NAMALWA (cell line): ENCODE data around the gene ATRNL1.

ENCODE experiments used
- DNase-seq: peaks from one replicate; pipeline ENCODE4 v3.0.0-alpha.2; 2015; ENCODE audit warnings: low spot score

ATRNL1 gene

DNA sequence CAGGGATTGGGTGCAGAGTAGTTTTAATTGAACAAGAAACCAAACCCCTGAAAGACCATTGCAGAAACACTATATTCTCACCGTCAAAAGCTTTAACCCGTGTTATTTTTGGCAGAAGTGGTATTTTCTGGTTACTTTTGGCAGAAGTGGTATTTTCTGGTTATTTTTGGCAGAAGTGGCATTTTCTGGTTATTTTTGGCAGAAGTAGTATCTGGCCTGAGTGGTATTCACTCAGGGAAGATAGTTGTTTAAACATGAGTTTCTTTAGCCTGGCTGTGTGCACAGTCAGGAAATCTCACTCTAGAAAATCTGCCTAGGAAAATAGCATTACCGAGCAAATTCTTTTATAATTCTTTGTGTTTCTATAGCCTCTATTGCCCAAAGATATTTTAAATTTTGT is 857.2 kb downstream of the ATRNL1 start:
- no peak for DNase-seq

DNA sequence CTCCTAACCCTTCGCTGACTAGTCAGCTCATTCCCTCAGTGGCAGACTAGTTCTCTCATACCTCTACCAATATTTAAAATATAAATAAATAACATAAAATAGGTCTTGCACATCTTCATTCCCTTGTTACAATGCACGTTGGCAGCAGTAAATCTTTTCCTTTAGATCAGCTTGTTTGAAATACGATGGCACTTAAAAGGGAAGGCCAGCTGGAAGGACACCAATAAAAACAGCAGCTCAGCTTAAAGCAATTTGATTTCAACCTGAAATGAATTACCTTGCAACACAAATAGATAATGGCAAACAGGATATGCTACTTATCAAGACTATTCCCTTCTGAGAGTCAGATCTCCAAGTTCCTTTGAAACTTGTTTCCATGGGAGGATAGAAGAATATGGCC is 858.1 kb downstream of the ATRNL1 start:
- DNase-seq, result no peak

DNA sequence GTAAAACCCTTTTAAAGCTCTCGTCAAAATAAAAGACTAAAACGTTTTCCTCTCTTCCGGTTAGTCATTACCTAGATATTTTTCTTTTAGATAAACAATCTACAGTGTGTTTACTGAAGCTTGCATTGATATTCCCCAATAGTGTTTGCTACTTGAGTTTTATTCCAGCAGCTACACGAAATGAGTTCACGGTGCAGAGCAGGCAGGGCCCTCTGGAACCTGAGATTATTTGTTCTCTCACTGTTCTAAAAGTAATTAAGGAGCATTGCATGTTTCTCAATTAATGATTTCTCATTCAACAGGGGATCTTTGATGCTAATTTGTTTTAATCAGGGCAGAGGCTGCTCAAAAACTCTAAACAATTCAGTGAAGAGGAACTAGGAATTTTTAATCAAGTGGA is 860.1 kb downstream of the ATRNL1 start:
- no peak for DNase-seq

DNA sequence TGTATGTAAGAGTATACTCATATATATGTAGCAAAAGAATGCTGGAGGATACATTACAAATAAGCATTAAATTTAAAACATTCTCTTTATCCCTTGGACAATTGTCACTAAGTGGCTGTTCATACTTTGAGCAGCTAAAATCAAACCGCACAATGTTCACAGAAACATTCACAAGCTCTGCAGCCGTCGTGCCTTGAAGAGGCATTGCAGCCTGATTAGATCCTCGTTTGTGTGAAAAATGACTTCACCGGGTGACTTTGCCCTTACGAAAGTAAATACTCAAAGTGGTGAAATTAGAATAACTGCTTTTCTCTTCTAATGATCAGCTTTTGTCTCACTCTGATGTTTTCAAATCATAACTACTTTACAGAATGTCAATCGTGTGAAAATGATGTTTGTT is 860.8 kb downstream of the ATRNL1 start:
- no peak for DNase-seq

DNA sequence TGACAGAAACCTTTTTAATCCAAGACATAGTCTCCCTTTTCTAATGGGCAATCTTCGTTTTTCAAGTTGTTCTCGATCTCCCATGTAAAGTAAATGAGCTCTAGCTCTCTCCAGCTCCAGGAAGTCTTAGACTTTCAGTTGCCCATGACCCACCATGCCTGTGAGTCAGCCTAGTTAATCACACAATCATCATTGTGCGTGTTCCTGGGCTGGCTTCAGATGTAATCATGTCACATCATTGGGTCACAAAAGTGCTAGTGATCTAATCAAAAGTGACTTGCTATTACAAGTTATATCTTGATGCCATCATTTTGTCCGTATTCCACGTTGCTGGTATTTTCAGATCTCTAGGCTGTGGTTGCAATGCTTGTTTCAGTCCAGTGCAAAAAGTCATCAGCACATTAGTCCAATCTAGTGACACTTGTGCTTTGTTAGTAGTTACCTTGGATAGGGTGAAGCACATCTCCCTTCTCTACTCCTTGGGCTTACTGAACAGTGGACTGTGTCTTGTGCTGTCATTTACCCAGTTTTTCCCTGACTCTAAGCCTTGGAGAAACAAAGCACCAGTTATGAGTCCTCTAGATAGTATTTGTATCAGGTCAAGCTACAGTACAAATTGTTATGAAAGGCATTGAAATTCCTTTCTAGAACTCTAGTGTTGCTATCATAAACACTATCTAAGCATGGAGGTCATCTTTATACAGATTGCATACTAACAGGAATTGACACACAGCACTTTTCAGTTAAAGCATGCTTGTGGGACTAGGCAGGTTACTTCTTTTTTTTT is 863.3 kb downstream of the ATRNL1 start:
- no peak for DNase-seq

DNA sequence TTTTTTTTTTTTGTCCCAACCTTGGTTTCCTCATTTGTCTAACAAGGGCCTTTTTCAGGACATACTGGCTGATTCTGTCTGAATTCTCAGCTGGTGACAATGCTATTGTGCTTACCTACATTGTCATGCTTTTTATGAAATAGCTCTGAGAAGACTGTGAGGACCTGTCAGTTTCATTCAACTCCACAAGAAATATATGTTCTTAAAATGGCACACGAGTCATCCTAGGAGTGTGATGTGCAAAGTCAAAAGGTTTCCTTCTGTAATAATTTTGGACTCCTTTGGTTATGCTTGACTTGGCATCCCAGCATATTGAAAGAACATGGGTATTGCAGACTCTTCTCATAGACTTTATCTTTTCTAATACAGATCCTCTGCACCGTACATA is 863.8 kb downstream of the ATRNL1 start:
- DNase-seq, result no peak

DNA sequence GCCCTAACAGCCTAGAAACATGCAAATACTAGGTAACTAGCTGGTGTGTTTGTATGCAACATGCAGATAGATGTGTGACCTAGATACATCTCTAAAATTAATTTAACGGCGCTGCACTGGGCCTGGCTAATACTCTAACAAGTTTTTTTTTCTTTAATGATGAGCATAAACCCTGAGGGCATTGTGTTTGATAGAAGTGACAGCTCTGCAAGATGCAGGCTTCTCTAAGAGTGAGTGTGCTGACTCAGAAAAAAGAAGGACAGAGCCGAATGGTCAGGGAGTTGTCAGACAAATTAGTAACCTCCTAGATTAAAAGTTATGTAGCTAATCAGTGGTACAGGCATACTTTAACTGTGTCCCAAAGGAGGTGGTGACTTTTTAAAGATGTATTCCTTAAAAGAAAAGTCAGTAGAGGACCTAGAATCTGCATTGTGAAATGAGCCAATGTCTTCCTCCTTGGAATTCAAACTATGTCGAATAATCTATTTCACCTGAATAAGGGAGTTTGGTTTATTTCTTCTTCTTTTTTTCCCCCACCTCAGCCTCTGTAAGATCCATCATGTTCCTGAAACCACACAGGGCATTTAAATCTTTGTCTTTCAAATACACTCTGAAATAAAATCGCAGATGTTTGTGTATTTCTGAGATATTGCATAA is 864.7 kb downstream of the ATRNL1 start:
- DNase-seq, result no peak

DNA sequence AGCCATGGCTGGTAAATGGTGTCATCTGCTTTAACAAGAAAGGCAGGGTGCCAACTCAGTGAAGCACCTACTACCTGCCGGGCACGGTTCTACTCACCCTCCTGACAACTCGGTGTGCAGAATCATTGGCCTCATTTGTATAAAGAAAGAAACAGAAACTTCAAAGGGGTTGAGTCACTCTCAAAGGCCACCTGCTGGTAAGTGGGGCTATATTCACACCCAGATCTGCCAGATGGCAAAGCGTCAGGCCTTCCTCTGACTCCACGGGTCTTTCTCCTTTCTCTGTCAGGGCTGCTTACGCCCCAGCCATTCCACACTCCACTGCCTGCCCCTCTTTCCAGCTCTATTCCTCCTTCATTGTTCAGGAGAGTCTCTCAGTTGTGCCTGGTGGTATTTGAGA is 870.7 kb downstream of the ATRNL1 start:
- peak; percentile 29 for DNase-seq

DNA sequence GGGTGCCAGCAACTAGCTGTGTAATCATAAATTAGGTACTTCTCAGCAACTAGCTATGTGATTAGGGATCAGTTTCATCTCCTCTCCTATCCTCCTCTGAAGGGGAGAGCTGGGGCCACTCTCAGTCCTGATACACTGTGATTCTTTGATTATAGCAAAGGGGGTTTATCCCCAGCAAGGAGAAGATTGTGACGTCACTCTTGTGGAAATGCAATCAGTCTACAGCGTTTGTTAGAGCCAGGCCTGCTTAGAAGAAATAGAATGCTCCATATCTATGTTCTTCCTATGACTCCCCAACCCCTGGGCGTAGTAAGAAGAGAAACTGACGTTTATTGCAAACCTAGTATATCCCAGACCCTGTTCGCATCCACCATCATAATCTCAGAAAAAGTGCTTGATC is 871.7 kb downstream of the ATRNL1 start:
- no peak for DNase-seq

DNA sequence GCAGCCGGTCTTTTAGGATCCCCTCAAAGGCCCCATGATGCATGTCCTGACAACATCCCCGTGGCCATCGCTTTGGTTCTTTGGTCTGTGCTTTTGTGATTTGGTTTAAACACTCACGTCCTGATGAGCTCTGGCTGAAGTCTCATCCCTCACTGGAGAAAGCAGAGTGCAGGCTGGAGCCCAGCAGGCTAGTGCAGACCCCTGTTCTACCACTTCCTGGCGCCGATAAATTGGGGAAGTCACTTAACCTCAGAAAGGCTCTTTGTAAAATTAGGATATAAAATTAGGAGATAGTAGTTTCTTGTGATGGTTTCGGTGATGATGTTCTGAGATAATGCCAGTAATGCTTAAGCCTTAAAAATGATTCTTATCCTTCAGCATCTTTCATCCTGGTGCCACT is 872.2 kb downstream of the ATRNL1 start:
- DNase-seq, result no peak

DNA sequence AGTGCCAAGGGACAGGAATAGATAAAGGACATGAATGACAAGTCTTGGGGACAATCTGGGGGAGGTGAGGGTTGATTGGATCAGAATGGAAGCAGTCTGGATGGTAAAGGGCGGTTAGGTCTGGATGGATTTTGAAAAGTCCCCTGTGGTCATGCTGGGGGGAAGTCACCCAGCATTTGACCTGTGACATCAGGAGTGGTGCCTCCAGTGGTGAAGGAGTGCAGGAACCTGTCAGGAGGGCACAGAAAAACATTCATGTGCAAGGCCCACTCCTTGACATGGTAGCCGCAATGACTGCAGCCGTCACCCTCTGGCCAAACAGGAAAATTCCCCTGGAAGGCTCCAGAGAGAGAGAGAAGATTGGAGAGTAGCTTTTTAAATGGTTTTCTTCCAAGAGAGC is 875.1 kb downstream of the ATRNL1 start:
- DNase-seq, result peak; percentile 9

DNA sequence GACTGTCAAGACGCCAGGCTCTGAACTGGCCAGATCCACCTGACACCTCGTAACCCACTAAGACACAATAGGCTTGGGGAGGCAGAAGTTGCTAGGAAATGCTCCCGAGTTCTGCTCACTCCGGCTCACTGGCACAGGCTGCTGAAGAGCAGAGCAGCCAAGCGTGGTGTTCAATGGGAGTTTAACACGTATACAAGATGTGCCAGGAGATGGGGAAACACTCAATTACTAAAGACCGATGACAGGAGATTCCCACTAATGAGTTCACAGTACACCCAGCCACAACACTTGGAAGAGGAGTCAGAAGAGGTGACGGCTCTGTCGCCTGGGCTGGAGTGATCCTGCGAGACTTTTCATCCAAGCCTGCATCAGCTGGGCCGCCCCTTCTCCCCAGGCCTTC is 876.4 kb downstream of the ATRNL1 start:
- DNase-seq, result no peak

DNA sequence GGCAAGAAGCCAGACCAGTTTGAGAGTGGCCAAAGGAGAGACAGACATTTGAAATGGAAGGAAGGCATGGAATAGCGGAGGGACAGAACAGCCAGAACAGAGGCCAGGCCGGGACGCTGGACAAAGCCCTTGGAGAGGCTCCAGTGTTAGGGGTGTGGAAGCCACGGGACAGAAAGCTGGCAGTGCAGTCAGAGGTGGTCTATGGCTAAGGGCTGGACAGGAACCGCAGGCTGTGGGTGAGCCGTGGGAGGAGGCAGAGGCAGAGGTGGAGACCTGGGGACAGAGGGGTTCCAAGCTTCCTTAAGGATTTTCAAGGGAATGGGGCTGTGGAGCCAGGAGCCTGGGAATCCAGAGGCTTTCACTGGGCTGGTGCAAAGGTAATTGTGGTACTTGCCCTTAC is 878.8 kb downstream of the ATRNL1 start:
- no peak for DNase-seq

DNA sequence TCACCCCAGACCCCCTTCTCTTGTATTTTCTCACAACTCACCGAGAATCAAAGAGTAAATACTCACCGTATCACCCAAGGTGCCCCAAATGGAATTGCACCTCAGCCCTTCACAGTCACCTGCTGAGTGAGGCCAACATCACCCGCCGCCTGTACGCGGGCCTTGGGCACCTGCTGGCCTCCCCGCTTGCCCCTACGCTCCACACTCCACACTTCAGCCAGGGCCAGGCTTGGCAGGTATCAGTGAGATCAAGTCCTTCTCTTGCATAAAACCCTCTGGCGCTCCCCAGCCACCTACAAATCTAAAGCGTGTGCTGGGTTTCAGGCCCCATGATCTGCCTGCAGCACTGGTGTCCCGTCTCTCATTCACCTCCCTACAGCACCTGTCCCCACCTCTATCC is 879.3 kb downstream of the ATRNL1 start:
- no peak for DNase-seq

DNA sequence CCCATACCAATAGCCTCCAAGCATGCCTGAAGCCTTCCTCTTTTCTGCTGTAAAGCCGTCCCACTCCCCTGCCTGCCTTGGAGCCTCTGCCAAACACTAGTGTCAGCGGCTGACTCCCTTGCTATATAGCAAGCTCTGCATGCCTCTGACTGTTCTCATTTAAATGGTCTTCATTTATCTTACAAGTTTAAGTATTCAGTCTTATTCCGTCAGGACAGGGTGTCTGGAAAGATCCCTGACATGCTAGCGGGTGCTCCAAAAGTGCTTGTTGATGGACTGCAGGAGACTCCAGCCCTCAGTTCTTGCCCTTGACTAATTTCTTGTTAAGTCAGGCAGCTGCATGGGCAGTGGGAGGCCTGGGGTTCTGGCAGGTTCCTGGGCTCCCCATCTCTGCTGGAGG is 881.2 kb downstream of the ATRNL1 start:
- no peak for DNase-seq

DNA sequence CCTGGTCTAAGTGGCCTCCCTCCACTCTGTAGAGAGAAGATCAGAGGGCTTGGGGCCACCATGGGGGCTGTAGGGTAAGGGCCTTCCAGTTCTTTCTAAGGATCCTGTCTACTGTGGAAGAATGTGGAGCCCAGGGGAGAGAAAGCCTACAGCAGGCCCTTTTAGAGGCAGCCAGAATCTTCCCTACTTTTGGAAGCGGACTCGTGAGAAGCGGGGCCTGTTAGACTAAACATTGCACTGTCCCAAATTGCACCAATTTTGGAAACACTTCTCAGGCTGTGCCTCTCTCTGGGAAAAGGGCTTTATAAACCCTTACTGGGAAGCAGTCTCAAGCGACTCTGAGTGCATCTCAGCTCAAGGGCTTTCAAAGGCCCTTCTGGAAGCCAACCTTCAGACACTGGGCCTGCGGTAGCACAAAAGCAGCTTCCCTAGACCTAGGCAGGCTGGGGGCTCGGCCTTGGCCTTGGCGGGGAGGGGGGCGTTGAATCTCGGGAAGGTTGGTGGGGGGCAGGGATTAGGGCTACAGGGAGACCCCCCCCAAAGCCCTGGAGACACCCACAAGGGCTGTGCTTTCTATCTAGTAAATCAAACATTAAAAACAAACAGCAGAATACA is 881.8 kb downstream of the ATRNL1 start:
- no peak for DNase-seq

DNA sequence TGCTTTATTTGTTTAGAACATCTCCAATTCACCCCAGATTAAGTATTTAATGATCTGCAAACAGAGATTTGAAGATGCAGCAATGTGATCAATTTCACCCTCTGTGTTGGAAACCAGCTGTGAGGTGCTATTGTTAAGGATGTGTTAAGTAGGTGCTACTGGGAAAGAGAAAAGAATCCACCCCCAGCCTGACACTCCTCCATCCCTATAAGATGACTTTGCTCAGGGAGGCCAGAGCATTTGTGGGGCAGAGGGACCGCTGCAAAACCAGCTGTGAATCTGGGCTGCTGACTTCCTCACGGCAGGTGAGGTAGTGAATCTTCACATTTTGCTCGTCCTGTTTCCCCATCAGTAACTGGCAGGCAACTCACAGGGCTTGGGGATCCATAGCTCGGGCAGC is 882.3 kb downstream of the ATRNL1 start:
- no peak for DNase-seq

DNA sequence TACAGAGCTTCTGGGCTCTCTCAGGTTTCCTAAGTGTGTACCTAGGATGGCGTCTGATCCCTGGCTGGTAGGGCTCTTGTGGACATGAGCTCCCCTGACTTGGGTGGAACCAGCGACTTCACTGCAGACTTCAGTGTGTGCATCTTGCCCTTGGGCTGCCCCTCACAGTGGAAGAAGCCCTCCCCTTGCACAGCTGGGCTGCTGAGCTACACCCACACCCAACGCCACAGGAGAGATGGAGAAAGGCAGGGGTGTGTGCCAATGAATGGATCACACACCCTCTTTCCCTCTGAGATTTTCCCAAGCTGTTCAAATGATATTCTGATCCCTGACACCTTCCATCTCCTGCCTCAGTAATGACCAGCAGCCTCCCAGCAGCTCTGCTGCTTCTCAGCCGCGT is 883.2 kb downstream of the ATRNL1 start:
- no peak for DNase-seq

DNA sequence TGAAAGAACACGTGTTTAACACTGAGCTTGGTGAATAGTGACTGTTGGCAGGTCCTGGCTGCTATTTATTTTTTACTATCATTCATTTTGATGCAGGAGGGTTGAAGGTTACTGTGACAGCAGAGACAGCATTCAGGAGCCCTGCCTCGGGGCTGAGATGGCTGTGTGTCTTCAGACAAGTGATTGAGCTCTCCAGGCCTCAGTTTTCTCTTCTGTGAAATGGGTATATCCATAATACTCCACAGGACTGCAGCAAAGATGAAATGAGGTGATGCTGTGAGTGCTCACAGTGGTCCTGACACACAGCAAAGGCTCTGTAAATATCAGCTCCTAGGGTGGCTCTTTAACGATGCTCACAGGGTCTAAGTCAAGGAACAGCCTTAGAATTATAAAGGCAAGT is 884.7 kb downstream of the ATRNL1 start:
- no peak for DNase-seq

DNA sequence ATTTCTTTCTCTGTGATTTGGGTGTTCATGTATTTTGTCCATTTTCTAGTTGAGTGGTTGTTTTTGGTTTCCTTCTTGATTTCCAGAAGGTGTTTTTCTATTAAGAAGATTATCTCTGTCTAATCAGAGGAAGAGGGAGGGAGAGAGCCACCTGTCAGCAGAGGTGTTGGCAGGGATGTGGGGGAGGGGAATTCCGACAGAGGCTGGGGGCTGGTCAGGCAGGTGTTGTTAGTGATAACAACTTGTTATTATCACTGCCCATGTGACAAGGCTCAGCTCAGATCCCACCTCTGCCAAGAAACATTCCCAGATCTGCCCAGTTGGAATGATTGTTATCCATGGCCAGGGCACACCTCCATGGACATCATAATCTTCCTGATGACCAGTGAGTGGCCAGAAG is 886.4 kb downstream of the ATRNL1 start:
- no peak for DNase-seq

DNA sequence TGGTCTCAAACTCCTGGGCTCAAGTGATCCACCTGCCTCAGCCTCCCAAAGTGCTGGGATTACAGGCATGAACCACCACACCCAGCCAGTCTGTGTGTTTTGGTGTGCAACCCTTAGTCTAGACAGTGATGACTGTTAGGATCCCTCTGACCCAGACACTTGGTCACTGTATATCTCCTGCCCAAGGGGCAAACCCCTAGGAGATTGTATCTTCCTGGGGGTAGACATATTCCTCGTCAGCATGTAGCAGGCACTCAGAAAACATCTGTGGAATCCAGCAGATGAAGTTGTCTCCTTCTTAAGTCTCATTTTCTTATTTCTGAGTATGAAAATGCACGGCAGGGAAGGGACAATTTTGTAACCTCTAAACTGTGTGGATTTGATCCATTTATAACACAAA is 887.3 kb downstream of the ATRNL1 start:
- DNase-seq, result no peak

DNA sequence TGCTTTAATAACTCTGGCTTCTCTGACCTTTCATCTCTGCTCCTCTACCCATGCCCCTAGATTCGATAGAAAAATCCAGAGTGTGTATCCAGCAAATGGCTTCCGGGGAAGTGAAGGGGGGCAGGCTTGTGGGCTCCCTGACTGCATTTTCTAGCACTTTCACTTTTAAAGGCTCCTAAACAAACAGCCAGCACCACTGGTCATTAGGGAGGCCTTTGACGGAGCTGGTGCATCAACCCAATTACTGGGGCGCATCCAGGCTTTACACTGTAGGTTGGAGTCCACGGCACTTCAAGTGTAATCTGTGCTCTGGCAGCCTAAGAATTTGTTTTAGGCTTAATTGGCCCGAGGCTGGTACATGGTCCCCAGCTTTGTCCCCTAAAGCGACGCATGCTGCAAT is 887.9 kb downstream of the ATRNL1 start:
- DNase-seq, result no peak

DNA sequence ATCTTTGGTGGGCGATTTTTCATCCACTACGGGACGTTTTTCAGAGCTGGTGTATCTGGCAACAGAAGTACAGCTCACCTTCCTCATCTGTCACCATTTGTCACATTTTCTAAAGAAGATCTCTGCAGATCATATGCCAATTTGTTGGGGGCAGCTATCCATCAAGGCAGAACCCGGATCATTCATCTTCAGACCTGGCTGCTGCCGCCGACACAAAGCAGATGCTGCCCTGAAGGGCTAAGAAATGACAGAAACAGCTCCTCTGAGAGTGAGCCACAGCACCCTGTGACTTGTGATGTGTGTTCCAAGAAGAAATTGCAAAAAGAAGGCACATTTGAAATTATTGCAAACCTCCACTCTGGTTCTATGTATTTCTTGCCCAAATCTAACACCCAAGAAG is 888.9 kb downstream of the ATRNL1 start:
- DNase-seq, result no peak

DNA sequence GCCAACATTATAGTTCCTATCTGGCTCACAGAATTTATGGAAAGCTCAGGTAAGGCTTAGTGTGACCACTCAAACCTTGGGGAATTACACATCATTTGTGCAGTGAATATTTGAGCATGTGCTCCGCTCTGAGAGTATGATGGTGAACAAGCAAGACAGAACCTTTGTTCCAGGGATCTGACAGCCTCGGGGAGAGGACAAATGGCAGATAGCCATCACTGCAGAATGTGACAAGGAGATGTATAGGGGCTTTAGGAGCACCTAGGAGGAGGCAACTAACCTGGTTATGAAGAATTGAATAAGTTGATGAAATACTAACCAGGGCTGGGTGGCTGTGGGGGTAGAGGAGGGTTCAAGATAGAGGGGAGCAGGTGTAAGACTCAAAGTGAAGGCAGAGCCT is 889.4 kb downstream of the ATRNL1 start:
- DNase-seq, result no peak
